HS-27A (cell line): Measurements from ENCODE around the gene MYO5B.

ENCODE experiments used
- DNase-seq: peaks from one replicate; pipeline ENCODE4 v3.0.0-alpha.2; 2012; ENCODE audit warnings: low read depth, missing footprints

The MYO5B gene

GRCh38 chr18:50188652-50189051 is 6.3 kb downstream of the MYO5B start:
- DNase-seq, result no peak

GRCh38 chr18:50187659-50188058 is 7.3 kb downstream of the MYO5B start:
- DNase-seq, result no peak

- DNase-seq, result no peak
Measured at GRCh38 chr18:50186385-50186784, 8.6 kb downstream of the MYO5B start.

- peak; percentile 45 for DNase-seq
Measured at GRCh38 chr18:50183556-50183955, 11.4 kb downstream of the MYO5B start.

- DNase-seq, result no peak
Measured at GRCh38 chr18:50182511-50182910, 12.4 kb downstream of the MYO5B start.

- no peak for DNase-seq
Measured at GRCh38 chr18:50181590-50181989, 13.4 kb downstream of the MYO5B start.

GRCh38 chr18:50179465-50179864 is 15.5 kb downstream of the MYO5B start:
- no peak for DNase-seq

- no peak for DNase-seq
Measured at GRCh38 chr18:50177294-50177992, 17.5 kb downstream of the MYO5B start.

GRCh38 chr18:50172367-50172766 is 22.6 kb downstream of the MYO5B start:
- DNase-seq, result no peak

GRCh38 chr18:50171406-50171805 is 23.5 kb downstream of the MYO5B start:
- no peak for DNase-seq

GRCh38 chr18:50170004-50170403 is 24.9 kb downstream of the MYO5B start:
- DNase-seq, result no peak

- DNase-seq, result no peak
Measured at GRCh38 chr18:50169149-50169548, 25.8 kb downstream of the MYO5B start.

- no peak for DNase-seq
Measured at GRCh38 chr18:50167966-50168365, 27.0 kb downstream of the MYO5B start.

GRCh38 chr18:50166901-50167300 is 28.0 kb downstream of the MYO5B start:
- DNase-seq, result no peak

GRCh38 chr18:50163505-50163904 is 31.4 kb downstream of the MYO5B start:
- DNase-seq, result no peak

- DNase-seq, result no peak
Measured at GRCh38 chr18:50162486-50163304, 32.3 kb downstream of the MYO5B start.

- DNase-seq, result no peak
Measured at GRCh38 chr18:50161597-50162205, 33.2 kb downstream of the MYO5B start.

GRCh38 chr18:50159654-50160046 is 35.3 kb downstream of the MYO5B start:
- no peak for DNase-seq

- DNase-seq, result no peak
Measured at GRCh38 chr18:50158866-50159653, 35.9 kb downstream of the MYO5B start.

GRCh38 chr18:50155406-50155805 is 39.5 kb downstream of the MYO5B start:
- no peak for DNase-seq

- no peak for DNase-seq
Measured at GRCh38 chr18:50154420-50154819, 40.5 kb downstream of the MYO5B start.

GRCh38 chr18:50152900-50153299 is 42.0 kb downstream of the MYO5B start:
- no peak for DNase-seq
